Fibroblast of peridontal ligament (primary cell): ENCODE results near the gene ENTPD8.
A peak's percentile ranks its signal among the peaks of the same experiment; 100 is the strongest.
"Not testable (repeated sequence)": the region's sequence is repeated elsewhere in the genome, so short reads cannot be mapped to it uniquely, and the experiment has no call there.

Source experiments
- DNase-seq: peaks from one replicate; pipeline ENCODE4 v3.0.0-alpha.2; 2010; ENCODE audit errors: extremely low read depth

The ENTPD8 gene

DNA sequence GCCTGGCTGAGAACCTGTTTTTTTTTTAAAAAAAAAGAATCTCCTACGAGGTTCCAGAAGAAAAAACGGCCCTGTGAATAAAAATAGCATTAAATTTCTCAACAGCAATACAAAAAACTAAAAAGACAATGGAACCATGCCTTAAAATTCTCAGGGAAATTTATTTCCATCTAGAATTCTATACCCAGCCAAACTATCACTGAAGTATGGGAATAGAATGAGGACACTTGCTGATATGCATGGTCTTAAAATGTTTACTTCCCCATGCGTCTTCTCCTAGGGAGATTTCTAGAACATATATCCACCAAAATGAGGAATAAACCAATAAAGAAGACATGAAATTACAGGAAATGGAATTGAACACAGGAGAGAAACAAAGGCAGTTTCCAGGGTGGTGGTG lies 34.5 kb upstream of the ENTPD8 start:
- no peak for DNase-seq

DNA sequence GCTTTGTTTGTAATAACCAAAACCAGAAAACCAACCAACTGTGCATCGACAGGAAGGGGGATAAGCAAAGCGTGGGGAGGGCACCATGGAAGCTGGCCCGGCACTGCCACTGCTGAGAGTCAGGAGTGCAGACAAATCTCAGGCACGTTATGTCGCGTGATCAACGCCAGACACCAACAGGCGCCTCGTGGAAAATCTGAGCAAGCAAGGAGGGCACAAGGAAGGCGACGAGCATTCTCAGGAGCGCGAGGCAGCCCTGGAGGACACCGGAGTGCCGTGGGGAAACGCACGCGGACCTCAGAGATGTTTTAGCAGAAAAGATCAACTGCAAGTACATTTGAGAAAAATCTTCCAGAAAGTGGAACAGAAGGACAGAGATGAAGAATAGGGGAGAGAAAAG lies 33.1 kb upstream of the ENTPD8 start:
- DNase-seq, result no peak

DNA sequence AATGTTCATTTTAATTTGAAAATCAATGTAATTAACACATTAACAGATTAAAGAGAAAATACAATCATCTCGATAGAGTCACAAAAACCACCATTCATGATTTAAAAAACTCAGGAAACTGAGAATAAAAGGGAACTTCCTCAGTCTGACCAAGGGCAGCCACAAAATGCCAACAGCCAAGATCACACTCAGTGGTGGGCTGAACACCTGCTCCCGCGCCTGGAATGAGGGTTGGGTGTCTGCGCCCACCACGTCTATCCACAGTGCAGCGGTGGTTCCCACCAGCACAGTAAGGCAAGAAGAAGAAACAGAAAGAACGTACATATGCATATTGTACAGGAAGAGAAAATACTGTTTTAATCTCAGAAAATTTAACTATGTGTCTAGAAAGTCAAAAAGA lies 29.6 kb upstream of the ENTPD8 start:
- DNase-seq, result no peak

DNA sequence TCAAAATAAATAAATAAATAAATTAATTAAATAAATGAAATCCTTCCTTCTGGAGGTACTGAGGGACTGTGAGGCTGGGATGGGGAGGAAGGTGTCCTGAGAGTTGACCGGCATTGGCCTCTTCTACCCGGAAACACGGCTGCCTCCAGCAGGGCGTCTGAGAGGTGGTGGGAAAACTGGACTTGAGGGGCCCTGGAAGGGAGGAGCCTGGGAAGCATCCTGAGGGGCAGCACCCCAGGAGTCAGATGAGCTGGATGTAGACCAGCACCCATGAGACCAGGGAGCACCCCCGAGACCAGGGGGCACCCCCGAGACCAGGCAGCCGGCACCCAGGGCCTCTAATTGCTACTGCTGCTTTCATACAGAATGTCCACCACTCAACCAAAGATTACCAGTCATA lies 26.7 kb upstream of the ENTPD8 start:
- DNase-seq, result no peak

DNA sequence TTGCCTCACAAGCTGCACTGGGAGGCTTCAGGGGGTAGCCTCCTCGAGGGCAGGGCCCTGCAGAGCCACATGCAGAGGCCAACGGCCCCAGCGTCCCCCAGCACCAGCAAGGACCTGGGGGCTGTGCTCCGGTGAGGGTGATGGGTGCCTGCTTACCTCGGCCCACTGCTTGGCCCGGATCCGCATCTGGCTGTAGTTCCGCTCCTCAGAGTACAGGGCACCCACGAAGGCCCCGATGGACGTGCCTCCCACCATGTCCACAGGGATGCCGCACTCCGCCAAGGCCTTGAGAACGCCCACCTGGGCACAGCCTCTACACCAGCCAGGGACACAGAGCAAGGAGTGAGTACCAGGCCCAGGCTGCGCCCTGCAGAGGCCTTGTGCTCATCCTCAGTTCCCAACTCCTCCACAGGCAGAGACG lies 26.0 kb upstream of the ENTPD8 start:
- DNase-seq, result no peak

DNA sequence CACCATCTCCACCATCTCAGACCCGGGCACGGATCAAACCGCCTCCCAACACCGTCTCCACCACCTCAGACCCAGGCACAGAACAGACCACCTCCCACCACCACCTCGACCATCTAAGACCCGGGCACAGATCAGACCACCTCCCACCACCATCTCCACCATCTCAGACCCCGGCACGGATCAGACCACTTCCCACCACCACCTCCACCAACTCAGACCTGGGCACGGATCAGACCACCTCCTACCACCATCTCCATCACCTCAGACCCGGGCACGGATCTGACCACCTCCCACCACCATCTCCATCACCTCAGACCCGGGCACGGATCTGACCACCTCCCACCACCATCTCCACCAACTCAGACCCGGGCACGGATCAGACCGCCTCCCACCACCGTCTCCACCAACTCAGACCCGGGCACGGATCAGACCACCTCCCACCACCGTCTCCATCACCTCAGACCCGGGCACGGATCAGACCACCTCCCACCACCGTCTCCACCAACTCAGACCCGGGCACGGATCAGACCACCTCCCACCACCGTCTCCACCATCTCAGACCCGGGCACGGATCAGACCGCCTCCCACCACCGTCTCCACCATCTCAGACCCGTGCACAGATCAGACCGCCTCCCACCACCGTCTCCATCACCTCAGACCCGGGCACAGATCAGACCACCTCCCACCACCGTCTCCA lies 25.4 kb upstream of the ENTPD8 start:
- not testable (repeated sequence) for DNase-seq

DNA sequence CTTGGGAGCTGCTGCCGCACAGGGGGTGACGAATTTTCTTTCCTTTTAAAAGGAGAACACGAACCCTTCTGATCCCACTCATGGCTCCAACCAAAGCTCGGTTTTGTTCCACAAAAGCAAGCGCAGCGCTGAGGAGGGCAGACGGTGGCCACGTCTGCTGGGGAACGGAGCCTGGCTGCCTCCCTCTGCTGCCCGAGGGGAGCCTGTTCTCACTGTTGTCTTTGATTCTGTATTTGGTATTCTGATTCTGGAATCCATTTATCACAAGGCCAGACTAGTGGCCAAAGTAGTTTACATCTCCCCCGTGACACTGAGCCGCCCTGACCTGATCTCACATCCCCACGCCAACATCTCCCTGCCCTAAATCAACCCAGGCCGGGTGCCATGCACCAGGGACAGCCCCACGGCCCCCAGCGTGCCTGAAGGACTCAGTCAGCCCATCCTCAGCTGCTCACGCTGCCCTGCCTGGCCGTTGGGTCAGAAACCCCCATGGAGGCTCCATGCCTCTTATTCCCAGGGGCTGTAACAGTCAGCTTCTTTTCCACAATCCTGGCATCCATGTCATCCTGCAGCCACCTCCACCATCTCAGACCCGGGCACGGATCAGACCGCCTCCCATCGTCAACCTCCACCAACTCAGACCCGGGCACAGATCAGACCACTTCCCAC lies 24.7 kb upstream of the ENTPD8 start:
- no peak for DNase-seq

DNA sequence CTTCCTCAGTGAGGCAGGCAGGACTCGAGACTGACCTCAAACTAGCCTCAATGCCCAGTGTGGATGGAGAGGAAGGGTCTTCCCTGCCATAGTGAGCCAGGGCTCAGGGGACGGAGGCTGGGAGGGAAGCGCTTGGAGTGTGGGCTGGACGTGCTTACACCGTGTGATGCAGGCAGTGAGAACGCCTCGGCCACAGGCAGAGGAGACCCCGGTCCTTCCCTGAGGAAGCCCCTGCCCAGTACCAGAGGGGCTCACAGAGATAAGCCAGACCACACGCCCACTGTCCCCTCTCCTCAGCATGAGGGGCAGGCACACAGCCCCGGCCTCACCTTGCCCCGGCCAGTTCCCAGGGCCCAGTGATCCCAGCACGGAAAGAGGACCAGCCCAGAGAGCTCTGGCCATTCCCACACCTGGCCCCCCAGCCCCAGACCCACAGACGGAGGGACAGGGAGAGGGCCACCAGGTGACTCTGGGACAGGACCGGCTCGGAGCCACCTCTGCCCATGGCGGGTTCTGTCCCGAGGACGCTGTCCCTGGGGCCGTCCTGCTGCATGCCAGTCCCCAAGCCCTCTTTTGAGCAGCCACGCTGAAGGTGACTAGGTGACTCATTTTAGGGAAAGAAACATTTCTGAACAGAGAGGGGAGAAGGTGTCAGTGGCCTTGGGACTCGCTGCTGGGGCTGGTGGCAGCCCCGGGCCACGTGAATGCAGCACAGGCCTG lies 24.0 kb upstream of the ENTPD8 start:
- DNase-seq, result no peak

DNA sequence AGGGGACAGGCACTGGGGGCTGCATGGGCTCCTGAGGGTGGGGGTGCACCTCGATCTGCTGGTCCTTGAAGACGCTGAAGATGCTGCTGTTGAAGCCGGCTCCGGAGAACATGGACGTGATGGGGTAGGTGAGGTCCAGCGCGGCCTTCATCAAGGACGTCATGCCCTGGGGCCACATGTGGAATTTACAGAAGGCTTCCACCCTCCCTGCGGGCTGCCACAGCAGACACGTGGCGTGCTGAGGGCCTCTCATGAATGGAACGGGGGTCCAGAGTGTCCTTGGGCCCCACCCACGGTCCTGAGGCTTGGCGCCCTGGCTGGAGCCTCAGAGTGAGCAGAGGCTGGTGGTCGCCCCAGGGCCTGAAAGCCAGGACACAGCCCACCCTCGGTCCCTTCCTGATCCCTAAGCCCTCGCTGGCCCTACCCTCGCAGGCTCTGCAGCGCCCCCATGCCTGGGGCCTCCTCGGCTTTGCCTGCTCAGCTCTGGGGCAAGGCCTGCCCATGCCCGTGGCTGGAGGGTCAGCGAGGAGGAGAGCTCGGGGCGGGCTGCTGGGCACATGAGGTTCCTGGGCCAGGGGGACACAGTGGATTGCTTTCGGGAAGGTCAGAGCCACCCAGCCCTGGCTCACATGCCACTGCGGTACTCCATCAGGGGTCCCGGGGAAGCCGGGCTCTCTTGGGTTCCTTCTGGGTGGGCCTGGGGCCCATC lies 23.3 kb upstream of the ENTPD8 start:
- DNase-seq, result no peak

DNA sequence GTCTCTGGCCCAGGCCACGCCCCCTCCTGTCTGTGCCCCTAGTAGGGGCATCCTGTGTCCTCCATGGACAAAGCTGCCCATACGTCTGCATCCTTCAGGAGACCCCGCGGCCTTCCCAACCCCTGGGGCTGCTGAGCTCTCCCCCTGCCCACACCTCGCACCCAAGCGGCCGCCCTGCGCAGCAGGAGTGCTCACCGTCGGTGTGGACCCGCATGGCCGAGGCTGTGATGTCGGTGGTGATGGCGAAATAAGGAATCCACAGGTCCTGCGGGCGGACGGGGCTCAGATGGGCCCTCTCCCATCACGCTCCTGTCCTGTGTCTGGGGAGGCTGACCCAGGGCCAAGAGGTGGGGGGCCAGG lies 22.8 kb upstream of the ENTPD8 start:
- DNase-seq, result no peak

DNA sequence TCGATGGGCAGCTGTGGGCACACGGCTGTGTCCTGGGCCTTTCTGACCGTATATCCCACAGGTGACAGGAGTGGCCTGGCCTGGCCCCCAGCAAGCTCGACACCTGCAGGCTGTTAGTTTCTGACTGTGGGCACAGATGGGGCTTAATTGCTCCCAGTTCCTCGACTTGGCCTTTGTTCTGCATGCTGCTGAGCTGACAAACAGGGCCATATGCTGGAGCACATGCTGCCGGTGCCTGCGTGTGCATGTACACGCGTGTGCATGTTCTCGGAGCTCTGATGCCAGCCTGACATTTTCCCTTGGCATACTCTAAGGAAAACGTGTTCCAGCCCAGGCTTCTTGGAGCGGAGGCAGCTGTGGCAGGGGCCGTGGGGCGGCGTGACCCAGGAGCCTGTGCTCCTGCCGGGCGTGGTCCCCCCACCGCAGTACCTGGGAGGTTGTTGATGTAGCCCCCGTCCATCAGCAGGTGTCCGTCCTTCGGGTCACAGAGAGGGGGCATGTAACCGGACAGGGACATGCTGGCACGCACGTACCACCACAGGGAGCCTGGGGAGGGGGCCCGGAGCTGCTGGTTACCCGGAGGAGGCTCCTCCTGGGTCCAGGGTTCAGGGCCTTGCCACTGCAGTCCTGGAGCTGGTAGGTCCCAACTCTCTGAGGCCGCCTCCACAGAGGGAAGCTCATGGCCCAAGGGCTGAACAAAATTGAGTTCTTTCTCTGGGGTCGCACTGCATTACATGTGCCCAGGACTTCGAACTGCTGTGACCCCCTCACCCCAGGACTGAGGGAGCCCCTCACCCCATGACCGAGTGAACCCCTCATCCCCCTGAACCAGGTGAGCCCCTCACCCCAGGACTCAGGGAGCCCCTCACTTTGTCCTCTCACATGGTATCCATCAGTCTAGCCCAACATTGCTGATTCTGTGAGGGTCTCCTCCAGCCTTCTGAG lies 22.1 kb upstream of the ENTPD8 start:
- DNase-seq, result no peak

DNA sequence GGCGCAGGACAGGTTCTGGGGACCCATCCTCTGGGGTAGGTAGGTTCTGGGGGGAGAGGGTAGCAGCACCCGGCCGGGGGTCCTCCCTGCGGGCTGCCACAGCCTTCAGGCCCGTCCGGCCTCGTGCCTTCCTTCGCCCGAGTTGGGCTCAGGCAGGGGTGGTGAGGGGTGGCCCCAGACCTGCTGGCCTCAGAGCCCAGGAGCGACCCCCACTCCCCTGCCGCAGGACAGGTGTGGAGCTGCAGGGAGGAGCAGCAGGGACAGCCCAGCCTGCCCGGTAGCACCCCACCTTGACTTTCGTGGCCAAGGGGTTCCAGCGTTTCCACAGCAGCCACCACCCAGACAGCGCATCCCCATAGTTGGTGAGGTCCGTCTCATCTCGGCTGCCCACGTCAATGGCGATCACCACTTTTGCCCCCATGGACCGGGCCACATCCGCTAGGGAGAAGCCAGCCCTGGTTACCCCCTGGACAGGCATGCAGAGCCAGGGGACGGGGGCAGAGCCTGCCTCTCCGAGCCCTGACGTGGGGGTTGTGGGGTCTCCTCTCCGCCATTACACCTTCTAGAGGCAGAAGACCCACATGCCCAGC lies 21.3 kb upstream of the ENTPD8 start:
- DNase-seq, result no peak

DNA sequence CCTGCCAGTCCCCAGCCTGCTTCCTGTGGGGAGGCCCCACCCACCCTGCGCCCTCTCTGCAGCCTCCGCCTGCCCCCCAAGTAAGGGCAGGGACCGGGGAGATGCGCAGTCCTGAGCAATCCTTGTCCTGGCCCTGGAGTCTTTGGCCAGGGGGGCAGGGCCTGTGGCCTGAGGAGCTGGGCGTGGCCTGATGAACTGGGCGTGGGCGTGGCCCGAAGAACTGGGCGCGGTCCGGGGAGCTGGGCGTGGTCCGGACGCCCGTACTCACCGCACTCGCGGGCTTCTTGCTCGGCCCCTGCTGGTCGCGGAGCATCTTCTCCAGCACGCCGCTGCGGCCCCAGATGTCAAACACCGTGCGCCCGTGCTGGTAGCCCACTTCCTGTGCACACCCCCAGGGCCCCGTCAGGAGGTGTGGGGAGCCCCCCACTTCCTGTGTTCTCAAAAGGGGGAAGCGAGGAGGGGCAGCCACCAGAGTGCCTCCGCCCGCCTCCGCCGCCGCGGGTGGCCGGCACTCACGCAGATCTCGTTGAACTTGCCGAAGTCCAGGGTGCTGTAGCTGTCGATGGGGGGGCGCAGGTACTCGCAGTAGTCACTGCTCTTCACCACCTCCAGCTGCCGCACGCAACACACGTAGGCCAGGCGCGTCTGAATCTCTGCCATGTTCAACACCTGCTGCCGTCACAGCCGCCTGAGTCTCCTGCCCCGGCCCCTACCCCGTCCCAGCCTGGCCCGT lies 20.7 kb upstream of the ENTPD8 start:
- DNase-seq, result no peak

DNA sequence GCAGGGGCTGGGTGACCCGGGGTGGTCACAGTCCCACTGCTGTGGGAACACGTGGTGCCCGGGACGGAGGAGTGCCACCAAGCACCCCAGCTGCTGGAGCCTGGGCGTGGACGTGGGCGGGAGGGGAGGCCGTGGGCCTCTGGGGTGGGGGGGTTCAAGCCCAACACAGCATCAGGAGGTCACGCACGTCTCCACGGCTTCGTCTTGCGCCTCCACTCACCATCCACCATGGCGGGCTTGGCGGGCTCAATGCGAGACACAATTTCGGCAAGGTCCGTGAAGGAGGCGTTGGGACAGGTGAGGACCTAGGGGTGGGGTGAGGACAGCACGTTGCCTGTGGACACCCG lies 20.1 kb upstream of the ENTPD8 start:
- DNase-seq, result no peak

DNA sequence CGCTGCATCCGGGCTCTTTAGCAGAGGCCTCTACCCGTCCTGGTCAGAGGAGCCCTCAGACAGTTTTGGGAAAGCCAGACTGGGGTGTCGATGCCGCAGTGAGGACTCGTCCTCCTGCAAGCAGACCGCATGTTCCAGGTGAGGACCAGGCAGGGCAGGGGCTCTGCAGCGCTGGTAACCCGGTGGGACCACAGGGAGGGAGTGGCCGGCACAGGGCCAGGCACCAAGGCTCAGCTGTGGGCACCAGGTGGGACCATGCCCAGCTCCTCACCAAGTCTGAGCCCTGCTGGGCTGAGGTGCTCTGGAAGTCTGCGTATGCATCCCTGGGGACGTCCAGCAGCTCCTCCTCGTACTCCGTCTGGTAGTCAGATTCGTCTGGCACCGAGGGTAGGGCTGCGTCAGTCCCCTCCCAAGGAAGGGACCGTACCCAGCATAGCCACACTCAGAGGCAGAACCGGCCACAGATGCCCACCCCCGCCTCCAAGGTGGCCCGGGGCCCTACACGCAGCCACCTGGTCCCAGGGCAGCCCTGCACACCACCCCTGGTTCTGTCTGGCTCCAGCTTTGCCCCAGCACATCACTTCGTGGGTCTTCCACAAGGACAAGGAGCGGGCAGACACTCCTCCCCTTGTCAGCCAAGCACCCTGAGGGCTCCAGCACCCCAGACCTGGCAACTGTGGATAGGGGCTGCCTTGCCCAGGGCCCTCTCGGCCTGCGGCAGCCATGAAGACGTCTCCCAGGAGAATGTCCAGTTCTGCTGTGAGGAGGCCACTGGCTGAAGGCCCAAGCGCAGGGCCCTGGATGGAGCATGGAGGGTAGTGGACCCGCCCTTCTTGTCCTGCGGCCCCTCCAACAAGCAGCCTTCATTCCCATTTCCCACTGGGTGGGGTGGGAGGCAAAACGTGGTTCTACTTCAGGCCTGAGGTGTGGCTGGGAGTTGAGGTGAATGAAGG lies 19.5 kb upstream of the ENTPD8 start:
- no peak for DNase-seq

DNA sequence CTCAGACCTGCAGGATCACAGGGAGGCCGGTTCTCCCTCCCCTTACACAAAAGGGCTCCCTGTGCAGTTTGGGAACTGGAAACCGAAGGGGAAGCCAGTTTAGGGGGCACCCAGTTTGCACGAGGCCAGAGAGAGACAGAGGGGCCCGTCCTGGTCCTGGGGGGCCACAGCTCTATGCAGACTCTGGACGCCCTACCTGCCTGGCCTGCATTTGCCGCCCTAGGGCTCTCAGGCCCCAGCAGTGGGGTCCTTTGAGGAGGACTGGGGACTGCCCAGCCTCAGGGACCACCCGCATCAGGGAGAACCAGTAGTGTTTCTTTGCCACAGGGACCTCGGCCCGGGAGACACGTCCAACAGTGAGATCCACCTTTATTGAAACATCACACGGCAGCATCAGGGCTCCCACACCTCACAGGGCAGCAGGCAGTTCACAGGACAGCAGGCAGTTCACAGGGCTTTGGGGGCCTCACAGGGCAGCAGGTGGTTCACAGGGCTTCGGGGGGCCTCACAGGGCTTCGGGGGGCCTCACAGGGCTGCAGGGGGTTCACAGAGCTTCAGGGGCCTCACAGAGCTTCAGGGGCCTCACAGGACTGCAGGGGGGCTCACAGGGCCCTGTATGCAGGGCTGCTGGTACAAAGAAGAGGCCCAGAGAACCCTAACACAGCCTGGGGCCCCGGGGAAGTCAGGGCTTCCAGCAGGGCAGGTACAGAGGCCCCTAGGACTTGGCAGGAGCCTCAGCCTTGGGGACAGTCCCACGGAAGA lies 18.6 kb upstream of the ENTPD8 start:
- no peak for DNase-seq

DNA sequence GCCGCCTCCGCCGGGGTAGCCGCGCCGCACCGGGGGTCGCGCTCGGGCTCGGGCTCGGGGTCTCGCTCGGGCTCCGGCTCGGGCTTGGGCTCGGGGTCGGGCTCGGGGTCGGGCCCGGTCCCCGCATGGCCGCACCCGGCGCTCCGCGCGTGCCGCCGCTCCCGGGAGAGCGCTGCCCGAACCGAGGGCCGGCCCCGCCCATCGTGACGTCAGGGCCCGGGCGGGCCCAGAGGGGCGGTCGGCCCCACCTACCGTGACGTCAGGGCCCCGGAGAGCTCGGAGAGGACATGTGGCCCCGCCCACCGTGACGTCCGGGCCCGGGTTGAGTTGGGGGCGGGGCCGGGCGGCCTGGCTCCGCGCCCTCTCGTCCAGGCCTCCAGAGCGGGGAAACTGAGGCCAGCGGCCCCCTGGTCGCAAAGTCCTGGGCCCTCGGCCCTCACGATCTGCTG lies 18.0 kb upstream of the ENTPD8 start, which contains the start of gene NSMF:
Gene NSMF, minus strand, starts transcription at position 183 of the 449 bp plus-strand sequence. CDS start 232 bp downstream, outside the sequence.
- DNase-seq, result peak; percentile 82
